ENCODE measurements around the gene PLD1.

DNA sequence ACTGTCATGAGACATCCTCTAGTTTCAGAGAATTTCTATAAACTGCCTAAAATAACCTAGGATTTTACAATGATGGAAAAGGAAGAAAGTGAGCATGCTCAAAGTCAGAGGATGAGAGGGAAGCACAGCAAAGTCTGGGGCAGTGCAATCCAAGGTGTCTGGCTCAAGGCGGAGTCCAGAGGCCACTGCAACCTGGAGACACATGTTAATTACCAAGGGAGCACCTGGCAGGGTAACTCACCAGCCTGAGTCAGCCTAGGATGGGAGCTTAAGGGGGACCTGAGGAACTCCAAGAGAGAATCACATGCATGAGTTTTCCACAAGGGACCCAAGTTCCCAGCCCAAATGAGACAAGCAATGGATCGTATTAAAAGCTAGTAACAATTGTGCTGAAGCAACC, 49.8 kb downstream of the PLD1 start:
- TF ChIP-seq, protein P1, sequence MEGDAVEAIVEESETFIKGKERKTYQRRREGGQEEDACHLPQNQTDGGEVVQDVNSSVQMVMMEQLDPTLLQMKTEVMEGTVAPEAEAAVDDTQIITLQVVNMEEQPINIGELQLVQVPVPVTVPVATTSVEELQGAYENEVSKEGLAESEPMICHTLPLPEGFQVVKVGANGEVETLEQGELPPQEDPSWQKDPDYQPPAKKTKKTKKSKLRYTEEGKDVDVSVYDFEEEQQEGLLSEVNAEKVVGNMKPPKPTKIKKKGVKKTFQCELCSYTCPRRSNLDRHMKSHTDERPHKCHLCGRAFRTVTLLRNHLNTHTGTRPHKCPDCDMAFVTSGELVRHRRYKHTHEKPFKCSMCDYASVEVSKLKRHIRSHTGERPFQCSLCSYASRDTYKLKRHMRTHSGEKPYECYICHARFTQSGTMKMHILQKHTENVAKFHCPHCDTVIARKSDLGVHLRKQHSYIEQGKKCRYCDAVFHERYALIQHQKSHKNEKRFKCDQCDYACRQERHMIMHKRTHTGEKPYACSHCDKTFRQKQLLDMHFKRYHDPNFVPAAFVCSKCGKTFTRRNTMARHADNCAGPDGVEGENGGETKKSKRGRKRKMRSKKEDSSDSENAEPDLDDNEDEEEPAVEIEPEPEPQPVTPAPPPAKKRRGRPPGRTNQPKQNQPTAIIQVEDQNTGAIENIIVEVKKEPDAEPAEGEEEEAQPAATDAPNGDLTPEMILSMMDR (IDR thresholded peaks at IDR 0.05), result no peak
- TF ChIP-seq POLR2A (IDR thresholded peaks at IDR 0.05), result no peak
